Raji (cell line): ENCODE results near the gene ZFP92.

Source experiments
- POLR2A ChIP-seq: IDR thresholded peaks from 2 replicates; pipeline ENCODE4 v1.6.1; 2011; ENCODE audit warnings: low read depth, low read length, control low read depth; ENCODE audit not compliant: insufficient read depth

ZFP92 gene

GRCh38 chrX:153381684-153382532 is 29.4 kb upstream of the ZFP92 start:
- TF ChIP-seq POLR2A: no peak

- TF ChIP-seq POLR2A: no peak
Observed at GRCh38 chrX:153382563-153383482, 28.4 kb upstream of the ZFP92 start.

GRCh38 chrX:153384390-153384789 is 26.9 kb upstream of the ZFP92 start:
- no peak for TF ChIP-seq POLR2A

- TF ChIP-seq POLR2A: no peak
Observed at GRCh38 chrX:153386097-153386496, 25.2 kb upstream of the ZFP92 start.

- no peak for TF ChIP-seq POLR2A
Observed at GRCh38 chrX:153387345-153387744, 23.9 kb upstream of the ZFP92 start.

GRCh38 chrX:153387987-153388721 is 23.1 kb upstream of the ZFP92 start:
- no peak for TF ChIP-seq POLR2A

- TF ChIP-seq POLR2A: no peak
Observed at GRCh38 chrX:153388722-153389459, 22.4 kb upstream of the ZFP92 start.

GRCh38 chrX:153392642-153393321 is 18.5 kb upstream of the ZFP92 start:
- no peak for TF ChIP-seq POLR2A

GRCh38 chrX:153394612-153395011 is 16.7 kb upstream of the ZFP92 start:
- no peak for TF ChIP-seq POLR2A

- TF ChIP-seq POLR2A: no peak
Observed at GRCh38 chrX:153395613-153396319, 15.5 kb upstream of the ZFP92 start.

- TF ChIP-seq POLR2A: no peak
Observed at GRCh38 chrX:153396320-153397195, 14.7 kb upstream of the ZFP92 start.

GRCh38 chrX:153397256-153397960 is 13.9 kb upstream of the ZFP92 start:
- TF ChIP-seq POLR2A: no peak
